Activated B cell treated with CpG ODN at 0.5 μM for 24 hours (primary cell): ENCODE results near the gene PTMA. TPM values are rescaled to one million over a fixed set of nuclear protein-coding genes. Genes with fewer than 3 reads are reported as not detected.

Experiments used
- ATAC-seq: fragments of 200-7000 bp; cut with Tn5 transposase; one replicate; pipeline ENCODE4 v1.10.0; 2021; ENCODE audit warnings: low read depth, mild to moderate bottlenecking, moderate library complexity
- CTCF ChIA-PET: fragments of 350-600 bp; sonication (Branson Sonifier 250); formaldehyde crosslinking; loops from one replicate; lab custom pipeline; 2021; ENCODE audit warnings: antibody characterized with exemption; lab: Charles Lee
- POLR2A ChIA-PET: fragments of 350-600 bp; sonication (Branson Sonifier 250); formaldehyde crosslinking; loops from one replicate; lab custom pipeline; 2021; ENCODE audit warnings: antibody characterized with exemption; lab: Charles Lee
- DNase-seq: peaks from one replicate; pipeline ENCODE4 v3.0.0; 2022
- H3K27ac Mint-ChIP-seq: one replicate; pipeline ENCODE4 v1.8.0; 2020; ENCODE audit warnings: mixed read lengths
- H3K27me3 Mint-ChIP-seq: one replicate; pipeline ENCODE4 v1.8.0; 2021; ENCODE audit warnings: mixed read lengths
- H3K36me3 Mint-ChIP-seq: one replicate; pipeline ENCODE4 v1.8.0; 2021; ENCODE audit warnings: low read depth, mixed read lengths
- H3K4me1 Mint-ChIP-seq: one replicate; pipeline ENCODE4 v1.8.0; 2021; ENCODE audit warnings: mixed read lengths
- H3K4me3 Mint-ChIP-seq: one replicate; pipeline ENCODE4 v1.8.0; 2020; ENCODE audit warnings: mild to moderate bottlenecking, mixed read lengths
- H3K9me3 Mint-ChIP-seq: one replicate; pipeline ENCODE4 v1.8.0; 2020; ENCODE audit warnings: mixed read lengths
- CTCF ChIP-seq: fragments of 200-600 bp; IDR thresholded peaks from one replicate; pipeline ENCODE4 v1.8.0; 2022; ENCODE audit warnings: antibody characterized with exemption, mild to moderate bottlenecking
- intact Hi-C: fragments of 100-400 bp; cut with micrococcal nuclease; formaldehyde crosslinking; loops from one replicate; pipeline ENCODE4 v1.15.1; 2024
- total RNA-seq: library from RNA; stranded (reverse); gene quantifications from 2 replicates; pipeline ENCODE4 v1.2.3, GENCODE V29; 2022

The PTMA gene
- total RNA-seq, 1 donor from 2014 or later, result 1,531 TPM

DNA sequence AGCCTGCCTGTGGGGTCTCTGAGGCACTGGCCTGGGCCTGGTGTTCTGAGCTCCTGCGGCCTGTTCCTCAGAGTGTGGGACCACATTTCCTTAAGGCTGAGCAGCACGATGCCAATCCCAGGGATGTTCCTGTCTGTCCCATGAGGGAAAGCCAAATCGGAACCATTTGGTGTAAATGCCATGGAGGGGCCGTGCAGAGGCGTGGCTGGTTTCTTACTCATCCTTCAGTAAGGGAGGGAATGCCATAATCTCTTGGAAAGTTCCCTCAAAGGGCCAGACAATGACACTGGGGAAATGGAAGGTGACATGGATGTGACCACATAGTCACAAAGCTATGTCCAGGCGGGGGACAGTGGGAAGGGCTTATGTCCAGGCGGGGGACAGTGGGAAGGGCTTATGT, 14.4 kb upstream of the PTMA start:
- Mint-ChIP-seq H3K27ac (no peak overlapping the region), H3K36me3 (no peaks in the 10 kb centered on the region), H3K4me1 (no peaks in the 10 kb centered on the region), H3K27me3 (no peaks in the 10 kb centered on the region), H3K4me3 (no peak overlapping the region), H3K9me3 (no peaks in the 10 kb centered on the region)
- intact Hi-C loops, result no loop called here
- no peak for TF ChIP-seq CTCF
- ChIA-PET POLR2A (interaction anchor here (1.2 to 2.3 kb wide), 2 partner anchors 12 to 21 kb away, joined by 5 to 15 read pairs; no protein-coding TSS in a partner anchor), CTCF (interaction anchor here (1.5 kb wide), 1 partner anchor 16 kb away, joined by 6 read pairs; no protein-coding TSS in a partner anchor)
- no peak for ATAC-seq
- DNase-seq, result no peak

DNA sequence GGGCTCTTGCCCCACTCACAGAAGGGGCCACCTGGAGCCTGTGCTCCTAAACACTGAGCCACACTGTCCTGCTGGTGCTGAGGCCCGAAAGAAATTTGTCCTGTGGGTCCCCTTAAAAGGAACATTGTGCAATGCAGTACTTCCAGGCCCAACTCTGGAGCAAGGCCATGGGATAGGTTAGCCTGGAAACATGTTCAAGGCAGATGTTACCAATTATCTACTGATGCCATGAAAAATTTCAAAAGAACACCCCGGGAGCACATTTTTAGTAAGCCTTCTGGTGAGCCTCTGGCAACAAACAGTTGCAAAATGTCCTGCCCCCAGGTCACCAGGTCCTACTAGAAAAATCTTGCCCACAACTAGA, 12.3 kb upstream of the PTMA start:
- ChIA-PET POLR2A (interaction anchor here (1.2 to 1.8 kb wide), 2 partner anchors 9 to 81 kb away, joined by 3 to 6 read pairs; no protein-coding TSS in a partner anchor), CTCF (interaction anchor here (0.6 to 0.8 kb wide), 2 partner anchors 9 to 11 kb away, joined by 4 to 8 read pairs; no protein-coding TSS in a partner anchor)
- DNase-seq, result no peak
- Mint-ChIP-seq H3K9me3 (no peaks in the 10 kb centered on the region), H3K27ac (no peak overlapping the region), H3K4me1 (no peaks in the 10 kb centered on the region), H3K36me3 (no peaks in the 10 kb centered on the region), H3K27me3 (no peaks in the 10 kb centered on the region), H3K4me3 (no peak overlapping the region)
- intact Hi-C loops, result no loop called here
- no peak for ATAC-seq
- no peak for TF ChIP-seq CTCF

DNA sequence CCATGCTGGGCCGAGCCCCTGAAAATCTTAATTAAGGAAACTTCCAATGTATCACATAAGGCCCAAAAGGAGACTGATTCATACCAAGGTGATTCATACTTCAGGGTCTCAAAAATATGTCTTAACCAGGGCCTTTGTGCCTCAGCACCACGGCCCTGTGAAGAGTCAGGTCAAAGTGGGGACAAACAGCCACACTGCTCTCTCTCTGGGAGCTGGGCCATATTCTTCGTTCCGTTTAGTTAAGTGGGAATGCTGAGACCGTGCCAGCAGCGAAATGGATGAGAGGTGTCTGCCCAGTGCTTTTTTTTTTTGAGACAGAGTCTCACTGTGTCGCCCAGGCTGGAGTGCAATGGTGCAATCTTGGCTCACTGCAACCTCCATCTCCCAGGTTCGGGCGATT, 9.3 kb upstream of the PTMA start:
- Mint-ChIP-seq H3K27ac (no peak overlapping the region), H3K4me1 (peaks cover 9% of the 10 kb centered on the region), H3K27me3 (no peaks in the 10 kb centered on the region), H3K36me3 (no peaks in the 10 kb centered on the region), H3K9me3 (no peaks in the 10 kb centered on the region), H3K4me3 (no peak overlapping the region)
- DNase-seq, result no peak
- intact Hi-C loops, result no loop called here
- ChIA-PET CTCF (no interaction called here), POLR2A (no interaction called here)
- no peak for ATAC-seq
- no peak for TF ChIP-seq CTCF

DNA sequence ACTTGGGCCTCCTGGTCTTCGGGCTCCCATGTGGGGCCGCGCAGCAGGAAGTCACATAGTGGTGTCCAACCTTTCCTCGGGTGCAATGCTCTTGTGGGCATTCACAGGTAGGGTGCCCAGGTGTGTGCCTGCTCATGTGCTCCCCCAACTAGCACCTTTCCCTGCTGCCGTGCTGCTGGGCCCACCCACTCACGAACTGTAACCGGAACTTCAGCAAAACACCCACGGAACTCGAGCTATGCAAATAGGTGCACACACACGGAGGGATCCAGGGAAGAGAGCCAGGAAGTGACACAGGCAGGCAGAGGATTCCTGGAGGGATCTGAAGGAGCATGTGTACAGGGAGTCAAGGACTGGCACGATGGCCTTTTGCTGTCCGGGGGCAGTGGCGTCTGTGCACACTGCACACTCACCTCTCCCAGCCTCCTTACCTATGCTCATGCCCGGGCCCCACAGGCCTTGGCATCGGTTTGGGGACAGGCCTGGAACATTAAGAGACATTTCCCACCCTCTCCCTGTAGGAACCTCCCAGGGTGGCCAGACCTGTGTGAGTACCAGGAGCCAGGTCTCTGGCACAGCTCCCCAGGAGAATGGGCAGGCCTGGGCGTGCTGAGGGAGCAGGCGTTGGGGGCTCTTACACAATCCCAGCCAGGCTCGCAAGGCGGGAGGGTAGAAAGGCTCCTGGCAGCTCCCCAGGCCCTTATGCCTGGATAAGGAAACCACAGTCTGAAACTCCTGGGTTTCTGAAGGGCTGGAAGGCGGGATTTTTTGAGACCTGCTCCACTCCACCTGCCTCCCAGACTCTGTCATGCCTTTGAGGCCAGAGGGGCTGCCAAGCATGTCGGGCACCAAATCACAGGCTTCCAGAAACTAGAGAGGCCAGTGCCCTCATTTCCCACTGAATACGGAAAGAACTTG, 6.6 kb upstream of the PTMA start:
- H3K36me3 Mint-ChIP-seq, result peaks cover 5% of the 10 kb centered on the region
- no peak for TF ChIP-seq CTCF
- ChIA-PET CTCF (no interaction called here), POLR2A (interaction anchor here (2.8 to 9.6 kb wide), 2 partner anchors 11 to 27 kb away, joined by 13 to 717 read pairs; no protein-coding TSS in a partner anchor)
- H3K27me3 Mint-ChIP-seq, result no peaks in the 10 kb centered on the region
- intact Hi-C loops, result no loop called here
- no peak overlapping the region for H3K27ac Mint-ChIP-seq
- no peaks in the 10 kb centered on the region for H3K9me3 Mint-ChIP-seq
- no peak for DNase-seq
- no peak overlapping the region for H3K4me3 Mint-ChIP-seq
- H3K4me1 Mint-ChIP-seq, result peaks cover 26% of the 10 kb centered on the region
- no peak for ATAC-seq

DNA sequence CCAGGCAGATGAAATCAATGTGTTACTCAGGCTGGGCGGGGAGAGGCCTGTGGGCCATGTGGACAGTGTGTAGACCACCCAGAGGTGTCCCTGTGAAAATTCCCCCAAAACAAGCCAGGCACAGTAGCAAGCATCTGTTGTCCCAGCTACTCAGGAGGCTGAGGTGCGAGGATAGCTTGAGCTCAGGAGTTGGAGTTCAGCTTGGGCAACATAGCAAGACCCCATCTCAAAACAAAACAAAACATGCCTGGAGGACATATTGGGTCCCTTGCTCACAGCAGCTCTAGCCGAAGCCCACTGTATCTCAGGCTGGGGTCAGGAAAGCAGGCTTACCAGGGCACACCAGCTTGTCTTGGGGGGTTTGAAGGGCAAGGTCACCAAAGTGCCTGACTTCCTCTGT, 4.3 kb upstream of the PTMA start:
- TF ChIP-seq CTCF, result no peak
- ChIA-PET CTCF (interaction anchor here (0.8 to 2.1 kb wide), 5 partner anchors 11 to 29 kb away, joined by 3 to 7 read pairs (median 5); no protein-coding TSS in a partner anchor), POLR2A (interaction anchor here (0.6 to 9.6 kb wide), 7 partner anchors 9 to 92 kb away, joined by 3 to 717 read pairs (median 13); no protein-coding TSS in a partner anchor)
- Mint-ChIP-seq H3K4me1 (peaks cover 33% of the 10 kb centered on the region), H3K4me3 (no peak overlapping the region), H3K36me3 (peaks cover 15% of the 10 kb centered on the region), H3K27ac (no peak overlapping the region), H3K9me3 (no peaks in the 10 kb centered on the region), H3K27me3 (no peaks in the 10 kb centered on the region)
- ATAC-seq (no peak), DNase-seq (no peak)
- intact Hi-C loops, result no loop called here
